ENCODE data around the gene MNS1. TPM values are rescaled to one million over a fixed set of nuclear protein-coding genes. Genes with fewer than 3 reads are reported as not detected.

MNS1 gene
- total RNA-seq, 1 donor from 2014 or later = 3.1 TPM

GRCh38 chr15:56393277-56393676 is 71.7 kb downstream of the MNS1 start:
- H3K4me3 ChIP-seq (ENCODE audit: low read depth, low read length) = no peak overlapping the region
- TF ChIP-seq CTCF (conservative IDR thresholded peaks at IDR 0.05; ENCODE audit: low read depth, low read length) = no peak
- DNase-seq (ENCODE audit: low read depth) = no peak

GRCh38 chr15:56390739-56391267 is 74.1 kb downstream of the MNS1 start:
- no peak overlapping the region for H3K4me3 ChIP-seq (ENCODE audit: low read depth, low read length)
- TF ChIP-seq CTCF (conservative IDR thresholded peaks at IDR 0.05; ENCODE audit: low read depth, low read length) = no peak
- DNase-seq (ENCODE audit: low read depth) = no peak

- TF ChIP-seq CTCF (conservative IDR thresholded peaks at IDR 0.05; ENCODE audit: low read depth, low read length) = no peak
- no peak for DNase-seq (ENCODE audit: low read depth)
- H3K4me3 ChIP-seq (ENCODE audit: low read depth, low read length) = no peak overlapping the region
Measured at GRCh38 chr15:56385908-56386307, 79.0 kb downstream of the MNS1 start.

GRCh38 chr15:56383010-56383409 is 81.9 kb downstream of the MNS1 start:
- no peak for DNase-seq (ENCODE audit: low read depth)
- TF ChIP-seq CTCF (conservative IDR thresholded peaks at IDR 0.05; ENCODE audit: low read depth, low read length) = no peak
- H3K4me3 ChIP-seq (ENCODE audit: low read depth, low read length) = no peak overlapping the region

Other genes starting within 250 kb of the MNS1 start
- gene RFX7, start 221.3 kb downstream of the MNS1 start, total RNA-seq = 4.8 TPM in 2 replicates
- gene TEX9, start 99.7 kb downstream of the MNS1 start, total RNA-seq = 3.3 and 4.7 TPM in 2 replicates

Data from epithelial cell of proximal tubule (primary cell).